Spleen (tissue), 11 donors: ENCODE results near the gene ABCA13. TPM values are rescaled to one million over a fixed set of nuclear protein-coding genes. Genes with fewer than 3 reads are reported as not detected.
A peak's percentile ranks its signal among the peaks of the same experiment; 100 is the strongest.

Source experiments
- DNase-seq: peaks from one replicate; pipeline ENCODE4 v3.0.0-alpha.2; 2020
- H3K27ac ChIP-seq, 8 donors: fragments of 200-600 bp; sonication (generic) in 7 of 8; 1 replicate in 4 of 8; 2 replicates in 4 of 8; pipeline versions ENCODE4 v1.5.0 to v1.8.0; 2016 to 2021; ENCODE audit warnings: inconsistent platforms in 4 of 8, mild to moderate bottlenecking in 4 of 8, moderate library complexity in 1 of 8
- H3K27me3 ChIP-seq, 7 donors: fragments of 200-600 bp; sonication (generic) in 6 of 7; replicated peaks in 1 of 7; 1 replicate in 4 of 7; 2 replicates in 3 of 7; pipeline versions ENCODE4 v1.5.0 to v1.8.0; 2016 to 2021; ENCODE audit warnings: inconsistent platforms in 3 of 7, mild to moderate bottlenecking in 1 of 7
- H3K36me3 ChIP-seq, 6 donors: fragments of 200-600 bp; sonication (generic) in 5 of 6; 1 replicate in 4 of 6; 2 replicates in 2 of 6; pipeline versions ENCODE4 v1.5.0 to v1.8.0; 2016 to 2021; ENCODE audit warnings: inconsistent platforms in 2 of 6
- H3K4me1 ChIP-seq, 6 donors: fragments of 200-600 bp; sonication (generic) in 5 of 6; 1 replicate in 3 of 6; 2 replicates in 3 of 6; pipeline versions ENCODE4 v1.5.0 to v1.8.0; 2016 to 2021; ENCODE audit warnings: inconsistent platforms in 3 of 6
- H3K4me3 ChIP-seq, 8 donors: fragments of 200-600 bp; sonication (generic) in 7 of 8; 1 replicate in 4 of 8; 2 replicates in 4 of 8; pipeline versions ENCODE4 v1.5.0 to v1.8.0; 2016 to 2021; ENCODE audit warnings: inconsistent platforms in 4 of 8, mild to moderate bottlenecking in 4 of 8, moderate library complexity in 2 of 8
- H3K9me3 ChIP-seq, 8 donors: fragments of 200-600 bp; sonication (generic) in 7 of 8; 1 replicate in 4 of 8; 2 replicates in 4 of 8; pipeline versions ENCODE4 v1.5.0 to v1.8.0; 2016 to 2021; ENCODE audit warnings: inconsistent platforms in 4 of 8
- POLR2A ChIP-seq, 3 donors: fragments of 450-650 bp; IDR thresholded peaks; one replicate each; pipeline ENCODE4 v1.5.1; 2017; ENCODE audit warnings: antibody characterized with exemption in 3 of 3, mild to moderate bottlenecking in 1 of 3
- POLR2AphosphoS5 ChIP-seq, 3 donors: sonication (generic); formaldehyde crosslinking; IDR thresholded peaks; one replicate each; pipeline ENCODE4 v1.5.1; 2017; ENCODE audit warnings: antibody characterized with exemption in 3 of 3
- WGBS, 5 donors: extraction: QIAGEN DNeasy Blood & Tissue Kit in 3 of 5; methylation state at CpG; one replicate each; pipeline versions ENCODE4 v1.1.5 to v1.1.7; 2013 to 2018; 5-methylcytosine and 5-hydroxymethylcytosine counted together
- intact Hi-C: fragments of 100-400 bp; cut with DNase I; formaldehyde crosslinking; loops from one replicate; pipeline ENCODE4 v1.15.0; 2023; ENCODE audit warnings: low total_unique reads
- polyA plus RNA-seq, 3 donors: library from polyadenylated mRNA; stranded (reverse); fragments of 200-250 nt; gene quantifications; one replicate each; pipeline ENCODE4 v1.2.1, GENCODE V29; 2013
- total RNA-seq, 7 donors: library from RNA; depleted of rRNA in 3 of 7; stranded (reverse); fragments of >200 nt in 3 of 7; fragmentation: NEBNext Ultra II Directional in 4 of 7; extraction: Animal tissue kit (Norgen Biotek cat#: 25700) in 4 of 7; gene quantifications; one replicate each; pipeline versions ENCODE4 v1.1.0 to v1.2.1, GENCODE V29; 2016 to 2021
- TF ChIP-seq, protein P1 (sequence below), 11 experiments: fragments of 200-600 bp in 7 of 11; fragments of 450-650 bp in 4 of 11; sonication (generic) in 4 of 11; IDR thresholded peaks in 8 of 11; conservative IDR thresholded peaks in 3 of 11; 1 replicate in 7 of 11; 2 replicates in 4 of 11; pipeline versions ENCODE4 v1.4.0 to v1.8.0; 2016 to 2021; ENCODE audit warnings: antibody characterized with exemption in 11 of 11, inconsistent platforms in 4 of 11, mild to moderate bottlenecking in 1 of 11
- donor health status: healthy with polysubstance abuse.
- donor health status: DM: no; HTN: no; CAD: no; lungs with moderate emphysema.
- donor health status: DM: no; HTN: no; CAD: no.
- donor health status: Bipolar disorder and iron deficiency.
- donor health status: healthy.
- donor health status: DM: no; HTN: no; CAD: no.
- donor health status: DM: yes; HTN: yes; CAD: no.

Gene ABCA13
- total and polyA plus RNA-seq, 10 donors, result 0.02 to 19.0 (median 1.8) TPM

DNA sequence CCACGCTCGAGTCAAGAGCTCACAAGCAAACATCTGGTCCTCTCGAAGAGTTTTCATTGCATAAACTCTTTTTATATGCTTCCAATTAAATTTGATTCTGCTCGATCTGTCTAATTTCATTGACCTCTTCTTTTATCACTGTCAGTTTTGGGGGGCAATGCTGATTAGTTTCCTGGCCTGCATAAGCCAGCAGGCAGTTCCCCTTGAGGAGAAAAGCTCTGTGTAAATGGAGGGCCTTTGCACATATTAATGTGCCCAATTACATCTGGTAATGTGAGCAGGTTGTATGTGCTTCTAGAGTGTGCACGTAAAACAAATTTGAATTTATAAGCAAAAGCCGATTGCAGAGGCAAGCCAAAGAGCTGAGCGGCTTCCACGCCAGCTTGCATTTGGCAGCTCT, 210.3 kb downstream of the ABCA13 start:
- intact Hi-C loops, result no loop called here
- no peaks in the 10 kb centered on the region for H3K4me1 ChIP-seq
- H3K4me3 ChIP-seq, result no peak overlapping the region
- H3K27ac ChIP-seq, result no peak overlapping the region
- TF ChIP-seq POLR2A (IDR thresholded peaks at IDR 0.05) (no peak), POLR2AphosphoS5 (IDR thresholded peaks at IDR 0.05) (no peak)
- TF ChIP-seq, protein P1, sequence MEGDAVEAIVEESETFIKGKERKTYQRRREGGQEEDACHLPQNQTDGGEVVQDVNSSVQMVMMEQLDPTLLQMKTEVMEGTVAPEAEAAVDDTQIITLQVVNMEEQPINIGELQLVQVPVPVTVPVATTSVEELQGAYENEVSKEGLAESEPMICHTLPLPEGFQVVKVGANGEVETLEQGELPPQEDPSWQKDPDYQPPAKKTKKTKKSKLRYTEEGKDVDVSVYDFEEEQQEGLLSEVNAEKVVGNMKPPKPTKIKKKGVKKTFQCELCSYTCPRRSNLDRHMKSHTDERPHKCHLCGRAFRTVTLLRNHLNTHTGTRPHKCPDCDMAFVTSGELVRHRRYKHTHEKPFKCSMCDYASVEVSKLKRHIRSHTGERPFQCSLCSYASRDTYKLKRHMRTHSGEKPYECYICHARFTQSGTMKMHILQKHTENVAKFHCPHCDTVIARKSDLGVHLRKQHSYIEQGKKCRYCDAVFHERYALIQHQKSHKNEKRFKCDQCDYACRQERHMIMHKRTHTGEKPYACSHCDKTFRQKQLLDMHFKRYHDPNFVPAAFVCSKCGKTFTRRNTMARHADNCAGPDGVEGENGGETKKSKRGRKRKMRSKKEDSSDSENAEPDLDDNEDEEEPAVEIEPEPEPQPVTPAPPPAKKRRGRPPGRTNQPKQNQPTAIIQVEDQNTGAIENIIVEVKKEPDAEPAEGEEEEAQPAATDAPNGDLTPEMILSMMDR (IDR thresholded peaks at IDR 0.05 in 8 of 11, conservative IDR thresholded peaks at IDR 0.05 in 3 of 11), result no peak
- no peaks in the 10 kb centered on the region for H3K27me3 ChIP-seq
- peaks cover 0 to 4% (median 0%) of the 10 kb centered on the region in 6 donors for H3K36me3 ChIP-seq
- WGBS, 5 donors, result 88 to 96% (median 89%) methylated on average over 8 of the region's 8 CpGs
- DNase-seq, result no peak
- H3K9me3 ChIP-seq, result no peaks in the 10 kb centered on the region

DNA sequence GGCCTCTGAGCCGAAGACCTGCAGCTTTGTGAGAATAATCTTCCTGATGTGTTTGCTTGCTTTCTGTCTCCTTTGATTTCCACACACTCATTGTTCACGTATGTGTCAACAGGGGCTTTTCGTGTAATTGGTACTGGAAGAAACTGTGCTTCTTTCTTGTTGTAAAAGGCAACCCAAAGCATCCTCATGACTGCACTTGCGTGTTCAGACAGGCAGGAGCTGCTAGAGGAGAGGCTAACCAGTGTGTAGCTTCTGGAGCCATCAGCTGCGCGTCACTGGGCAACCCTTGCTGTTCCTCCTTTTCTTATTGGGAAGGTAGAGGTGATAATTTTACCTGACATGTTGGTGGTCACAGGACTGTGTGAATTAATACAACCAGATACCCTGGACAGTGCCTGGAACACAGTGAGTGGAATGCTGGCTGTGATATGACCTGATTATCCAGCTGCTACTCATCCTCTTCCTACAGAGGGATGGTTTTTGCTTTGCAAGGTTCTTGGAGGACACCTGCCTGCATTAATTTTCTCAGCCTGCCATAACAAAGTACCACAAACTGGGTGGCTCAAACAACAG, 213.0 kb downstream of the ABCA13 start:
- no peaks in the 10 kb centered on the region for H3K9me3 ChIP-seq
- no peak overlapping the region for H3K27ac ChIP-seq
- TF ChIP-seq, protein P1 (IDR thresholded peaks at IDR 0.05 in 8 of 11, conservative IDR thresholded peaks at IDR 0.05 in 3 of 11), result no peak
- no peak overlapping the region for H3K4me3 ChIP-seq
- no peak for DNase-seq
- no peaks in the 10 kb centered on the region for H3K36me3 ChIP-seq
- peaks cover 0 to 8% (median 0%) of the 10 kb centered on the region in 6 donors for H3K4me1 ChIP-seq
- WGBS, 5 donors, result 79 to 94% (median 89%) methylated on average over 6 of the region's 6 CpGs
- intact Hi-C loops, result no loop called here
- no peaks in the 10 kb centered on the region for H3K27me3 ChIP-seq

DNA sequence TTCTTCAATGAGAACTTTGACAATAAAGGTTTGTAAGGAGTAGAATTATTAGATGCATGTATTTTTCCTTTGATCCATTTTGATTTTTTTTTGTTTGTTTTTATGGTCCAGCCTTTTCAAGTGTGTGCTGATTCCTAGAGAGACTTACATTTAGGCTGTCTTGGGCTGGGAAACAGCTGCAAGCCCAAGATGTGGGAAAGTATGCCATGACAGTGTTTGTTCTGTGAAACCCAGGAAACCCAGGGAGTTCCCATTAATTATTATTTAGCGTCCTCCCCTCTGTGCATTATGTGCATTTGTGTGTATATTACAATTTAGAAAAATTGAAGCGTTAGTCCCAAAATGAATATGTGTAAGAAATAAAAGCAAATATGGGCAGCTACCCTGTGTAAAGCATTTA, 216.7 kb downstream of the ABCA13 start:
- 81 to 91% (median 86%) methylated on average over 2 of the region's 2 CpGs for WGBS, 5 donors
- TF ChIP-seq, protein P1 (IDR thresholded peaks at IDR 0.05 in 8 of 11, conservative IDR thresholded peaks at IDR 0.05 in 3 of 11), result no peak
- no peaks in the 10 kb centered on the region for H3K9me3 ChIP-seq
- no peaks in the 10 kb centered on the region for H3K36me3 ChIP-seq
- no peak for DNase-seq
- peaks cover 0 to 29% (median 6%) of the 10 kb centered on the region in 6 donors for H3K4me1 ChIP-seq
- H3K27ac ChIP-seq, result no peak overlapping the region
- H3K4me3 ChIP-seq, result no peak overlapping the region
- intact Hi-C loops, result no loop called here
- H3K27me3 ChIP-seq, result no peaks in the 10 kb centered on the region

DNA sequence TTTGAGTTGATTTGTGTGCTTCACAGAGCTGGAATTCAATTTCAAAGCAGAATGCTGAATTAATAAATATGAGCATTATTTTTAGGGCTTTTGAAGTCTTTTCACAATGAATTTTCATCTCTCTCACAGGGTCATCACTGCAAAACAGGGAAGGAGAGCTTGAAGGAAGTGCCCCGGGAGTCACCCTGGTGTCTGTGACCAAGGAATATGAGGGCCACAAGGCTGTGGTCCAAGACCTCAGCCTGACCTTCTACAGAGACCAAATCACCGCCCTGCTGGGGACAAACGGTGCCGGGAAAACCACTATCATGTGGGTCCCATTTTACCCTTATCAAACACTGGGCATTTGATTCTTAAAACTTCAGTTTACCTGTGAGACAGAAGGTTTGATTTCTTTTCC, 217.7 kb downstream of the ABCA13 start:
- Histone ChIP-seq H3K27ac (peak overlapping the region in 5 of 8 donors; percentile 49 to 88 (median 78)), H3K9me3 (no peaks in the 10 kb centered on the region), H3K4me3 (peak overlapping the region in 1 of 8 donors; percentile 35), H3K4me1 (peaks cover 0 to 29% (median 6%) of the 10 kb centered on the region in 6 donors), H3K27me3 (no peaks in the 10 kb centered on the region), H3K36me3 (no peaks in the 10 kb centered on the region)
- intact Hi-C loops, result no loop called here
- peak; percentile 59 for DNase-seq
- 56 to 65% (median 63%) methylated on average over 4 of the region's 4 CpGs for WGBS, 5 donors
- TF ChIP-seq, protein P1 (IDR thresholded peaks at IDR 0.05 in 8 of 11, conservative IDR thresholded peaks at IDR 0.05 in 3 of 11), result no peak
- TF ChIP-seq POLR2A (IDR thresholded peaks at IDR 0.05), result no peak
- TF ChIP-seq POLR2AphosphoS5 (IDR thresholded peaks at IDR 0.05), result no peak
